Measurements from ENCODE around the gene FAM3D.

FAM3D gene

GRCh38 chr3:58627570-58627885, 39.0 kb downstream of the FAM3D start:
- no peak for DNase-seq (ENCODE audit: low spot score)

- no peak for DNase-seq (ENCODE audit: low spot score)
These were observed 39.6 kb downstream of the FAM3D start for GRCh38 chr3:58626841-58627569.

- no peak for DNase-seq (ENCODE audit: low spot score)
These were observed 41.3 kb downstream of the FAM3D start for GRCh38 chr3:58625196-58625824.

GRCh38 chr3:58624550-58624949, 42.0 kb downstream of the FAM3D start:
- no peak for DNase-seq (ENCODE audit: low spot score)

- peak; percentile 29 for DNase-seq (ENCODE audit: low spot score)
These were observed 42.6 kb downstream of the FAM3D start for GRCh38 chr3:58623961-58624360.

- no peak for DNase-seq (ENCODE audit: low spot score)
These were observed 43.1 kb downstream of the FAM3D start for GRCh38 chr3:58623478-58623877.

GRCh38 chr3:58622892-58623291, 43.7 kb downstream of the FAM3D start:
- no peak for DNase-seq (ENCODE audit: low spot score)

- DNase-seq (ENCODE audit: low spot score), result no peak
These were observed 44.1 kb downstream of the FAM3D start for GRCh38 chr3:58622436-58622835.

GRCh38 chr3:58621086-58621830, 45.3 kb downstream of the FAM3D start:
- no peak for DNase-seq (ENCODE audit: low spot score)

GRCh38 chr3:58620421-58620820, 46.2 kb downstream of the FAM3D start:
- no peak for DNase-seq (ENCODE audit: low spot score)

- DNase-seq (ENCODE audit: low spot score), result no peak
These were observed 49.2 kb downstream of the FAM3D start for GRCh38 chr3:58617338-58617761.

GRCh38 chr3:58613236-58614132, 53.1 kb downstream of the FAM3D start:
- no peak for DNase-seq (ENCODE audit: low spot score)

GRCh38 chr3:58612830-58613229, 53.7 kb downstream of the FAM3D start:
- no peak for DNase-seq (ENCODE audit: low spot score)

- no peak for DNase-seq (ENCODE audit: low spot score)
These were observed 56.6 kb downstream of the FAM3D start for GRCh38 chr3:58609990-58610389.

GRCh38 chr3:58608648-58609047, 57.9 kb downstream of the FAM3D start:
- no peak for DNase-seq (ENCODE audit: low spot score)

- DNase-seq (ENCODE audit: low spot score), result no peak
These were observed 58.8 kb downstream of the FAM3D start for GRCh38 chr3:58607816-58608215.

- DNase-seq (ENCODE audit: low spot score), result no peak
These were observed 59.9 kb downstream of the FAM3D start for GRCh38 chr3:58606693-58607092.

GRCh38 chr3:58604031-58604430, 62.5 kb downstream of the FAM3D start:
- DNase-seq (ENCODE audit: low spot score), result no peak

GRCh38 chr3:58603606-58604005, 63.0 kb downstream of the FAM3D start:
- DNase-seq (ENCODE audit: low spot score), result no peak

GRCh38 chr3:58597770-58598310, 68.7 kb downstream of the FAM3D start:
- DNase-seq (ENCODE audit: low spot score), result no peak

- no peak for DNase-seq (ENCODE audit: low spot score)
These were observed 69.6 kb downstream of the FAM3D start for GRCh38 chr3:58596834-58597518.

Measured in GM03348 (cell line).